Activated naive CD4-positive, alpha-beta T cell treated with anti-CD3 and anti-CD28 coated beads, Interleukin-2, amount 50 U/mL, for 24 hours (primary cell): ENCODE results near the gene POU6F2.

ENCODE experiments used
- H3K27ac Mint-ChIP-seq: one replicate; pipeline ENCODE4 v1.8.0; 2021; ENCODE audit warnings: mild to moderate bottlenecking, mixed read lengths
- H3K27me3 Mint-ChIP-seq: one replicate; pipeline ENCODE4 v1.8.0; 2021; ENCODE audit warnings: mixed read lengths
- H3K36me3 Mint-ChIP-seq: one replicate; pipeline ENCODE4 v1.8.0; 2021; ENCODE audit warnings: mixed read lengths
- H3K4me1 Mint-ChIP-seq: one replicate; pipeline ENCODE4 v1.8.0; 2021; ENCODE audit warnings: mixed read lengths
- H3K4me3 Mint-ChIP-seq: one replicate; pipeline ENCODE4 v1.8.0; 2021; ENCODE audit warnings: mild to moderate bottlenecking, mixed read lengths
- H3K9me3 Mint-ChIP-seq: one replicate; pipeline ENCODE4 v1.8.0; 2021; ENCODE audit warnings: mixed read lengths

The POU6F2 gene

DNA sequence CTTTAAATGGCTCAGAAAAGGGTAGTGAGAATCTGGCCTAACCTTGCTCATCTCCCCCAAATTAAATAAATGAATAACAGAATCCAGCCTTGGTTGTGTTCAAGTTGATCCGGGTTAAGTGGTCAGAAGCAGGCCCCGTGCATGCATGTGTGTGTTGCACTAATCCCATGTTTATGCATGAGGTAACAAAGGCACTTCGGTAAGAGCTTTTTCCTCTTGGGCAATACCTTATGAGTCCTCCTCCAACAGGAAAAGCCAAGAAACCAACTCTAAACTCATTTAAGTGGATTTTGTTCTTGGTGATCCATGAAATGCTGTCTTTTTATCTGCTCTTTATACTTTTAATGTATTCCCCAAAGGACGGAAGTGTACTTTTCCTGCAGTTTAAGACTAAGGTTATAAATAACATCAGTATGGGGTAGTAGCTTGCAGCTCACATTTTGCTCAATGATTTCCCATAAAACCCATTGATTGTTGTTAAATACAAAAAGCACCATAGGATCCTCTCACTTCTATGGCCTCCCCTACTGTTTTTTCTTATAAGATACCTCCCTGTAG lies 483.6 kb downstream of the POU6F2 start:
- no peaks in the 10 kb centered on the region for H3K36me3 Mint-ChIP-seq
- H3K27me3 Mint-ChIP-seq, result peaks cover 6% of the 10 kb centered on the region
- H3K4me1 Mint-ChIP-seq, result peaks cover 5% of the 10 kb centered on the region
- H3K27ac Mint-ChIP-seq, result no peak overlapping the region
- H3K4me3 Mint-ChIP-seq, result no peak overlapping the region
- H3K9me3 Mint-ChIP-seq, result no peaks in the 10 kb centered on the region

DNA sequence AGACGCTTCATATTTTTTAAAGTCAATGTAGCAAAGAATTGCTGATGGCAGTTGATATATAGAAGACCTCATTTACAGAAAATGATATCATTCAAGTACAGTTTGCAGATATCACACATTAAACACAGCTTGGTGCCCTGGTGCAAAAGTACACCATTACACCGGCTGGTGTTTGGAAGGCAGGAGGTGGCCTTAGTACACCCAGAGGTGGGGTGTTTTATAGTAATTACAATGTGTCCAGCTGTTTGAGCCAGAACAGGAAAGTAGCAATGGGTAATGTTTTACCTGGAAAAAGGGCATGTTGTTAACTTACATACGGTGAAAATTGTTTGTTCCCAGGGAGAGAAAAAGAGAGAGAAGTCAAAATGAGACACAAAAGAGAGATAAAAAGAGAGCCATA lies 485.5 kb downstream of the POU6F2 start:
- no peak overlapping the region for H3K27ac Mint-ChIP-seq
- no peaks in the 10 kb centered on the region for H3K36me3 Mint-ChIP-seq
- no peak overlapping the region for H3K4me3 Mint-ChIP-seq
- peaks cover 6% of the 10 kb centered on the region for H3K27me3 Mint-ChIP-seq
- no peaks in the 10 kb centered on the region for H3K9me3 Mint-ChIP-seq
- peaks cover 5% of the 10 kb centered on the region for H3K4me1 Mint-ChIP-seq

DNA sequence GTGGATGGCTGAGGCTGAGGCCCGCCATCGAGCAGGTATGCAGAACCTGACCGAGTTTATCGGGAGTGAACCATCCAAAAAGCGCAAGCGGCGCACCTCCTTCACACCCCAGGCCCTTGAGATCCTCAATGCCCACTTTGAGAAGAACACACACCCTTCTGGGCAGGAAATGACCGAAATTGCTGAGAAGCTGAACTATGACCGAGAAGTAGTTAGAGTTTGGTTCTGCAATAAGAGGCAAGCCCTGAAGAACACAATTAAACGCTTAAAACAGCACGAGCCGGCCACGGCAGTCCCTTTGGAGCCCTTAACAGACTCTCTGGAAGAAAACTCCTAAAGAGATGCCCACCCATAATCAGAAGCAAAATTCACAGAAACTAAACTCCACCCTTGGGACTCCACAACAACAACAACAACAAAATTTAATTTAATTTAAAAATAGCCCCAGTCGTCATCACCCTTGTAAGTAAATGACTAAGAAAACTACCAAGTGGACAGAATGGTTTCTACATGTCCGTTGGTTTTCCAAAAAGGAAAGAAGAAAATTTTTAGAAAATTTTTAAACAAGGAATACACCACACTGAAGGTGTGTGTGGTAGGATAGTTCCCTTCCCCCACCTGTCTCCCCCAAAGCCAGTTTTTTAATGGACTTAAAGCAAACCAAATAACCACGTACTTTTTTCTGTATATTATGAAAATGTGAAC lies 486.8 kb downstream of the POU6F2 start:
- Mint-ChIP-seq H3K4me1 (peaks cover 5% of the 10 kb centered on the region), H3K27ac (no peak overlapping the region), H3K36me3 (no peaks in the 10 kb centered on the region), H3K27me3 (peaks cover 8% of the 10 kb centered on the region), H3K9me3 (no peaks in the 10 kb centered on the region), H3K4me3 (peak overlapping the region; percentile 2)

DNA sequence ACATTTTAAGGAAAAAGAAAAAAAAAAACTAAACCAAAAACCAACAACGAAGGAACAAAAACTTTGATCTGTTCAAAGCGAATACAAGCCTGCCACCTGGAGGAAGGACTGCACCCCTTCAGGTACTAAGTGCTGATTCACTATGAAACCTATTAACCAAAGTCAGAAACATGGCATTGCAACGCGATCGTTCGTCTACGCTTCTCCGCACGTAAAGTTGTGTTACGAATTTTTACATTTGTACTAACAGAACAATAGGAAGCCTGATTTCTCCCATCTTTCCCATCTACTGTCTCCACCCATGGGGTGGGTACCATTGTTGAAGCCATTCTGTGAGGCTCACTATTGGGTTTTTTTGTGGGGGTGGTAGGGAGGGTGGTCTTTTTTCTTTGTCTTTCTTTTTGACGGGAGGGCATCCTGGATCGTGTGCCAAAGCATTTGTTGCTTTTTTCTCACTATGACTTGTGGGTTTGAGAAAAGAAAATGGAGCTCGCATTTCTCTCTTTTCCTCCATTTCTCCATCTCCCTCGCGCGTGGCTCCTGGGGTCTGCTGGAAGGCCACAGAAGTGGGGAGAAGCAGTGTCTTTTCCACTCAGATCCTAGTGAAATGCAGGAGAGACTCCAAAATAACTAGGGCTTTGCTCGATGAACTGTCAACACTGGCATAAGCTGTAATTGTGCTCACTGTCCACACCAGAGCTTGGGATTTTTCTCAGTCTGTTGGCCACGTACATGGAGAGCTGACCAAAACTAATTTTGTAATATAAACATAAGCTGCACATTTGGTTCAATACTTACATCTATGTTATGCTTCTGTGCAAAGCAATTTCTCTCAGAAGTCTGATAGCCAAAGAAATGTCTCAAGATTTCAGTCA lies 487.6 kb downstream of the POU6F2 start:
- peaks cover 6% of the 10 kb centered on the region for H3K27me3 Mint-ChIP-seq
- no peaks in the 10 kb centered on the region for H3K9me3 Mint-ChIP-seq
- peak overlapping the region; percentile 2 for H3K4me3 Mint-ChIP-seq
- peaks cover 5% of the 10 kb centered on the region for H3K4me1 Mint-ChIP-seq
- H3K36me3 Mint-ChIP-seq, result no peaks in the 10 kb centered on the region
- no peak overlapping the region for H3K27ac Mint-ChIP-seq

DNA sequence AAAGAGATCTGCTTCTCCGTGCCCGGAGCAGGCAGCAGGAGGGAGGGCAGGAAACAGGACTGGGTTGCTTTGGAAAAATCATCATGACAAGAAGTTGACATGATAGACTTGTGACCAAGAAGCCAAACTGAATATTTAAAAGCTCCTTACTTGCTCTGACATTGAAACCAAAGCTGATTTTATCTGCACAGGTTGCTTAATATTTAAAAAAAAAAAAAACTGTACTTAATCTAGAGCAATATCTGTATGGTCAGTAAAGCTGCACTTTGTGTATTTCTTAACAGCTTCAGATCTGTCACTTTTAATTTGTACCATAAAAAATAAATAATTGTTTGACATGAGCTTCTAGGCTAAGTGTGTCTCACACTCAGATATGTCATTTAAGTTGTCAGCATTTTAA lies 490.6 kb downstream of the POU6F2 start:
- no peaks in the 10 kb centered on the region for H3K9me3 Mint-ChIP-seq
- no peaks in the 10 kb centered on the region for H3K36me3 Mint-ChIP-seq
- no peak overlapping the region for H3K4me3 Mint-ChIP-seq
- no peak overlapping the region for H3K27ac Mint-ChIP-seq
- peaks cover 5% of the 10 kb centered on the region for H3K27me3 Mint-ChIP-seq
- peaks cover 5% of the 10 kb centered on the region for H3K4me1 Mint-ChIP-seq

DNA sequence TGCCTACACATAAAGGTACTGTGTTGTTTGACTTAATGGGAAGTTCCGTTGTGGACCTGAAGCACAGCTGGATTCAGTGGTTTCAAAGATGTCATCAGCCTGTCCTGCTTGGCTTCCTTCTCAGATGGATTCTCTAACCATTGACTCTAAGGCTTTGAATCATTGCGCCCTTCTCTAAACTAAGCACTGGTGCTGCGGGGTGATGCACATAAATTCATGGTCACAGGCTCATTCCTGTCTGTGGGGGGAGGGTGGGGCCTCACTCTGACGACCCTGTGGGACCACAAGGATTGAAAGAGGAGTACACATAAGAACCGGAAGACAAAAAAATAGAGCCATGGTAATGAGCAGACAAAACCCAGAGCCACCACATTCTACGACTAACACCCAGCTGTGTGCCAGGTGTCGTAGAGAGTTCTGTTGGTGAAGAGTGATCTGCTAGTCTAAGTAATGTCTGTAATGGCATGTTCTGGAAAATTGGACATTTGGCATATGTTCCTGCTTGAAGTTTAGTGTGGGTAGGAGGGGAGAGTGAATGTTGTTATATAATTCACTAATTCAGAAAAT lies 491.2 kb downstream of the POU6F2 start:
- H3K4me3 Mint-ChIP-seq, result no peak overlapping the region
- H3K27me3 Mint-ChIP-seq, result peaks cover 5% of the 10 kb centered on the region
- no peaks in the 10 kb centered on the region for H3K9me3 Mint-ChIP-seq
- peaks cover 5% of the 10 kb centered on the region for H3K4me1 Mint-ChIP-seq
- no peaks in the 10 kb centered on the region for H3K36me3 Mint-ChIP-seq
- H3K27ac Mint-ChIP-seq, result no peak overlapping the region

DNA sequence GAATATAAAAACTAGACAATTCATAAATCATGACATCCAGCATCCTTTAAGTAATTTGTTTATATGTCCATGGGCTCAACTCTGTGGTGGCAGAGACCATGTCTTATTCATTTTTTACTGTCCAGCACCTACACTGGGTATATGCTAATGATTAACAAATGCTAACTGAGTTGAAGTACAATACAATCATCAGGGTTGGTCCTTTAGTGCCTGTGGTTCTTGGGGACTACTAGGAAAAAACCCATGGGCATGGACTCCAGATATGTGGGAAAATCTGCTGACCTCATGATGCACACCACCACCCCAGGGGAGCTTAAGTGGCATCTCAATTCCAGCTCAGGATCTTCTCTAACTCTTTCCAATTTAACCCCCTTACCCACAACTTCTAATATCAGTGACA lies 503.2 kb downstream of the POU6F2 start:
- no peak overlapping the region for H3K27ac Mint-ChIP-seq
- no peaks in the 10 kb centered on the region for H3K36me3 Mint-ChIP-seq
- H3K27me3 Mint-ChIP-seq, result peaks cover 5% of the 10 kb centered on the region
- H3K4me1 Mint-ChIP-seq, result no peaks in the 10 kb centered on the region
- no peak overlapping the region for H3K4me3 Mint-ChIP-seq
- no peaks in the 10 kb centered on the region for H3K9me3 Mint-ChIP-seq

DNA sequence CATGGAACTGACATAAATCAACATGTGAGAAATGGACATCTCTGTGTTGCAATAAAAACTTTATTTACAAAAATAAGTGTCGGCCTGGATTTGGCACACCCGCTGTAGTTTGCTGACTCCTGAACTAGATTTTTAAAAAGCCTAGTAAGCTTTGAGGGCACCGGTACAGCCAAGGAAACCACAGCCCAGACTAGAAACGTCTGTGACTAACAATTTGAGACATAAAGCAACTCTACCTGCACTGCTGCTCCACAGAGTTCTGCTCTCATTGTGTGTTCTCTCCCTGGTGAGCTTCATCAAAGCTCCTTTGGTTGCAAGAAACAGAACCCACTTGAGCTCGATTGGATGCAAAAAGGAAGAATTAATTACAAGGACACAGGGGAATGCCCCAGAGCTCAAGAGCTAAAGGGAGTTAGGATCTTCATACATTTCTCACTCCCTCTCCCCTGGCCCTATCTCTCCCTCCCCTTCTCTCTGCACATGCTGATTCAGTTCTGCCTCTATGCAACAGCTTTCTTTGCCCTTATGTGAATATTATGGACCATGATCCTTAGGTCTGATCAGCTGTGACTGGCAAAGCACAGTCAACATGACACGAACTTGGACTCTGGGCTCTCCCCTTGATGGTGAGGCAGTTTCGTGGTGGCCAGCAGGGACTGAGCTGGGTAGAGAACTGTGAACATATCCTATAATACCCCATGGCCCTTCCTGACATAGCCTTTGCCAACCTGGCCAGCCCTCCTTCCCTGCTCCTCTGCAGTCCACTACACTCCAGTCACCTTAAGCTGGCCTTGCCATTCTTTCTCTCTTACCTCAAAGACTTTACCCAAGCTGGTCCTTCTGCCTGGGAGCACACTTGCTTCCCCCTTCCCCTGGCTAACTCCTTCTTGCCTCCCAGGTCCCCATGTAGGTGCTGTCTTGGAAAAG lies 511.0 kb downstream of the POU6F2 start:
- no peaks in the 10 kb centered on the region for H3K9me3 Mint-ChIP-seq
- H3K4me1 Mint-ChIP-seq, result no peaks in the 10 kb centered on the region
- H3K27ac Mint-ChIP-seq, result no peak overlapping the region
- no peak overlapping the region for H3K4me3 Mint-ChIP-seq
- peaks cover 23% of the 10 kb centered on the region for H3K27me3 Mint-ChIP-seq
- no peaks in the 10 kb centered on the region for H3K36me3 Mint-ChIP-seq

DNA sequence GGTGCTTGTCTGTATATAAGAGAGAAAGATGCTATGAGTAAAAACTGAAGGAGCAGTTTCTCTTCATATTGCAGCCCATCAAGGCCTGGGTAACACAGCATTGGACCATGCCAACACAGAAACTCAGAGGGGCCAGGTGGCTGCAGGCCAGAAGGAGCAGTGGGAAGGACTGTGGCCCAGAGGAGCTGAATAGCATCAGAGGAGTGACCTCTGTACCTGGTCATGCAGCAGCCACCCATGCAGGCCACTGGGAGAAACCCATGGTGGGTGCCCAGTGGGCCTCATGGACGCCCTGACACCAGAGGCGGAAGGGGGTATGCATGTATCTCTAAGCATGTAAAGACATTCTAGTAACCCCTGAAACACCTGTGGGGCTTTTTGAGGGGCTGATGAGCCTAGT lies 512.6 kb downstream of the POU6F2 start:
- no peaks in the 10 kb centered on the region for H3K9me3 Mint-ChIP-seq
- H3K4me1 Mint-ChIP-seq, result no peaks in the 10 kb centered on the region
- no peak overlapping the region for H3K4me3 Mint-ChIP-seq
- H3K27me3 Mint-ChIP-seq, result peaks cover 20% of the 10 kb centered on the region
- H3K36me3 Mint-ChIP-seq, result no peaks in the 10 kb centered on the region
- no peak overlapping the region for H3K27ac Mint-ChIP-seq

DNA sequence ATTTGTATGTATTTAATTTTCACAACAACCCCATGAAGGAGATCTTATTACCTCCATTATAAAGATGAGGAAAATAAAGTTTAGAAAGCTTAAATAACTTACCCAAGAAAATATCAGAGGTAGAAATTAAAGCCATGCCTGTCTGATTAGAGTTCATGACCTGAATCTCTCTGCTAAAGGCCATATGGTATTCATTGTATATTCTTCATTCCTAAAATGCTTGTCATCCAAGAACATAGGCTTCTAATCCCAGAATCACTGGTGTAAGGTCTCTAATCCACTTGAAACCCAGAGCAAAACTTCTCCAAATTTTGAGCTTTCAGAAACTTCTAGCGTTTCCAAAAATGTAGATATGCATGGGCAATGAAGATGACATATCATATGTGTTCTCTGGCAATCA lies 516.2 kb downstream of the POU6F2 start:
- no peaks in the 10 kb centered on the region for H3K4me1 Mint-ChIP-seq
- peaks cover 6% of the 10 kb centered on the region for H3K27me3 Mint-ChIP-seq
- H3K9me3 Mint-ChIP-seq, result no peaks in the 10 kb centered on the region
- H3K36me3 Mint-ChIP-seq, result no peaks in the 10 kb centered on the region
- H3K4me3 Mint-ChIP-seq, result no peak overlapping the region
- no peak overlapping the region for H3K27ac Mint-ChIP-seq

DNA sequence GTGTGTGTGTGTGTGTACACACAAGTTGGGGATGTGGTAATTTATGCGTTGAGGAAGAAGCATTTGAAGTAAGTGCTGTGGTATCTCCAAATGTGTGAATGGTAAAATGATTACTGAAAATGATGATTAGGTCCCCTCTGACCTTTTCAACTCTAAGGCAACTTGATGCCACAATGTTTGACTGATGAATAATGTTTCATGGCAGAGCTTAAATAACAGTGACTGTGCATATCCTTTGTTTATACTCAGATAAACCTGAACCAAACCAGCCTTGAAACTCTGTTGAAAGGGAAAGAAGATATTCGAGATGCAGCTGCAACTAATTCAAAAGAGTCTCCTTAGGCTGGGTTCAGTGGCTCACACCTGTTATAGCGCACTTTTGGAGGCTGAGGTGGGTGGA lies 523.6 kb downstream of the POU6F2 start:
- Mint-ChIP-seq H3K4me3 (no peak overlapping the region), H3K27ac (no peak overlapping the region), H3K4me1 (no peaks in the 10 kb centered on the region), H3K9me3 (no peaks in the 10 kb centered on the region), H3K27me3 (peaks cover 10% of the 10 kb centered on the region), H3K36me3 (no peaks in the 10 kb centered on the region)

DNA sequence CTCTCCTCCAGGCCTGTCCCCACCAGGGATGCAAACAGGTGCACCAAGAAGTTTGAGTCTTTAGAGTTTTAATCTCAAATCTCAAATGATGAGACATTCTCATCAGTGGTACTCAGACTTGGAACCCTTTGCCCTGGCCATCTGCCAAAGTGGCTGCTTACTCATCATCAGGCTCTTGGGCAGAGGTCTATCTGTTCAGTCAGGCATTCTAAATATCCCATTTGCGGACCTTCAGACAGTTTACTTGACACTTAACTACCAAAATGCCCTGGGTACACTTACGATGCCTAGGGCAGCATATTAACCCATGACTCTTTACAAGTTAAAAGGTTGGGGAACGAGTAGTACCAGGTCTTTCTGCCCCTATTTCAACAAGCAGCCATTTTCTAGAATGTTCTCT lies 527.3 kb downstream of the POU6F2 start:
- Mint-ChIP-seq H3K4me3 (no peak overlapping the region), H3K27ac (no peak overlapping the region), H3K27me3 (peaks cover 8% of the 10 kb centered on the region), H3K9me3 (no peaks in the 10 kb centered on the region), H3K4me1 (no peaks in the 10 kb centered on the region), H3K36me3 (no peaks in the 10 kb centered on the region)

DNA sequence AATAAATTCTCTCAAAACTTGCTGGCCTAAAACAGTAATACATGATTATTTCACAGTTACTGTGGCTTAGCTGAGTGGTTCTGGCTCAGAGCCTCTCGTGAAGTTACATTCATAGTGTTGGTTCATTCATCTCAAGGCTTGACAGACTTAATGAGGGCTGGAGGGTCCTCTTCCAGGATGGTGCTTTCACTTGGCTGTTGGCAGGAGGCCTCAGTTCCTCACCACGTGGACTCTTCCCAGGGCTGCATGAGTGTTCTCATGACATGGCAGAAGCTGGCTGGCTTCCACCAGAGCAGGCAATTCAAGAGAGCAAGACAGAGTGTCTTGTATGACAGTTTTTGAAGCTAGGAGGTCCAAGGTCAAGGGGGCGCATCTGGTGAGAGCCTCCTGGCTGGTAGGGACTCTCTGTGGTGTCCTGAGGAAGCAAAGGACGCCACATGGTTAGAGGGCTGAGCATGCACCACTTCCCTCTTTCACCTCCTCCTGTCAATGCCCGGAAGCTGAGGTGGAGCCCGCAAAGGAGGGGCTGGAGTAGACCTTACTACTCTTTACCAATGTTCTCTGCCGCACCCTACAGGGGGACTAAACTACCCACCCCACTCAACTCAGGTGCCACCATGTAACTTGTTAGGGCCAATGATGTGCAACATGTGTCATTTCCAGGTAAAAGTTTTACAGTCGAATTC lies 530.3 kb downstream of the POU6F2 start:
- no peak overlapping the region for H3K4me3 Mint-ChIP-seq
- no peaks in the 10 kb centered on the region for H3K9me3 Mint-ChIP-seq
- H3K27me3 Mint-ChIP-seq, result peaks cover 1% of the 10 kb centered on the region
- no peaks in the 10 kb centered on the region for H3K36me3 Mint-ChIP-seq
- no peaks in the 10 kb centered on the region for H3K4me1 Mint-ChIP-seq
- H3K27ac Mint-ChIP-seq, result no peak overlapping the region

DNA sequence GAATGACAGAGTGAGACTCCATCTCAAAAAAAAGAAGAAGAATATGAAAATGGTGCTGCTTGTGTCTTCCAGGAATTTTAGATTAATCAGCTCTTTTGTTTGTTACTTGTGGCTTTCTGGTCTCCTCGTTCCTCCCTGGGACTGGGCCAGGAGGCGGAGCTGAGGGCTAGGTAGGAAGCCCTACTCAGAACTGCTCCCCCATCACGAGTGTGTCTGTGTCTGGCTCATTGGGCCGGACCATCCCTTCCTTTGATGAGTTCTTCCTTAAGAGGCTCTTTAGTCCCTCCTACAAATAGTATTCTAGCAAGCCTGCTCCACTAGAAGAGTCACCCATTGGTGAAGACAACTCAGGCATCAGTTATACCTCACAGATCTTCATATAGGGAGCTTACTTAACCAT lies 531.7 kb downstream of the POU6F2 start:
- Mint-ChIP-seq H3K36me3 (no peaks in the 10 kb centered on the region), H3K27me3 (peaks cover 1% of the 10 kb centered on the region), H3K27ac (no peak overlapping the region)

DNA sequence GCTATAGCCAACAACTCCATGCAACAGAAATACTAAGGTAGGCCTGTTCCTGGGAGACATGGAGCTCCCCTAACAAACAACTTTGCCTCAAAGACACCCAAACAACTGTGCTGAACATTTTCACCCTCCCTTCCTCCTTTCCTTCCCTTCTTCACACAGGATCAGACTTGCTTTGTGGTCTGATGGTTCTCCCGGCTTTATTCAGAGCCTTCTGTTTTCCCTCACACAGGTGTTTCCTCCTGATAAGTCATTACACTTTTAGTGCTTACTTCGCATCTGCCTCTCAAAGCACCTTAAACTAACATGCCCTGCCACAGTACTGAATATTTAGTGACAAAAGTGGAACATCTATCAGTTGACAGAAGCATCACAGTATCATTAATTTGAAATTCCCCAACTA lies 532.2 kb downstream of the POU6F2 start:
- H3K4me1 Mint-ChIP-seq, result no peaks in the 10 kb centered on the region
- H3K9me3 Mint-ChIP-seq, result no peaks in the 10 kb centered on the region
- H3K27me3 Mint-ChIP-seq, result peaks cover 1% of the 10 kb centered on the region
- no peak overlapping the region for H3K27ac Mint-ChIP-seq
- no peaks in the 10 kb centered on the region for H3K36me3 Mint-ChIP-seq
- no peak overlapping the region for H3K4me3 Mint-ChIP-seq

More for the DNA sequence above, 531.7 kb downstream of the POU6F2 start:
- no peak overlapping the region for H3K4me3 Mint-ChIP-seq
- no peaks in the 10 kb centered on the region for H3K4me1 Mint-ChIP-seq
- H3K9me3 Mint-ChIP-seq, result no peaks in the 10 kb centered on the region
